Fibroblast of the aortic adventitia (primary cell): Measurements from ENCODE around the gene MSMO1. TPM values are rescaled to one million over a fixed set of nuclear protein-coding genes. Genes with fewer than 3 reads are reported as not detected.
A peak's percentile ranks its signal among the peaks of the same experiment; 100 is the strongest.

Experiments
- DNase-seq: peaks from one replicate; pipeline ENCODE4 v3.0.0-alpha.2; 2010; ENCODE audit warnings: low read depth
- H3K4me3 ChIP-seq: 2 replicates; pipeline ENCODE4 v1.5.1; 2011; ENCODE audit warnings: low read depth, mild to moderate bottlenecking, control low read depth, low read length, moderate library complexity
- CTCF ChIP-seq: IDR thresholded peaks from 2 replicates; pipeline ENCODE4 v1.5.1; 2011; ENCODE audit warnings: mild to moderate bottlenecking, low read length, control low read depth, inconsistent platforms; ENCODE audit not compliant: insufficient read depth
- total RNA-seq: library from RNA; depleted of rRNA; stranded (reverse); fragments of >200 nt; gene quantifications from 2 replicates; pipeline ENCODE4 v1.2.3, GENCODE V29; 2012; ENCODE audit warnings: low replicate concordance

The MSMO1 gene
- total RNA-seq, 1 donor = 101 TPM

- peak; percentile 48 for DNase-seq
- no peak overlapping the region for H3K4me3 ChIP-seq
- TF ChIP-seq CTCF = no peak
Measured at GRCh38 chr4:165308606-165309005, 18.9 kb upstream of the MSMO1 start.

GRCh38 chr4:165309456-165309855 is 18.0 kb upstream of the MSMO1 start:
- DNase-seq = no peak
- no peak for TF ChIP-seq CTCF
- no peak overlapping the region for H3K4me3 ChIP-seq

GRCh38 chr4:165312506-165312905 is 15.0 kb upstream of the MSMO1 start:
- TF ChIP-seq CTCF = no peak
- no peak overlapping the region for H3K4me3 ChIP-seq
- DNase-seq = peak; percentile 62

- no peak overlapping the region for H3K4me3 ChIP-seq
- no peak for TF ChIP-seq CTCF
- no peak for DNase-seq
Measured at GRCh38 chr4:165319030-165319429, 8.4 kb upstream of the MSMO1 start.

GRCh38 chr4:165319509-165319908 is 8.0 kb upstream of the MSMO1 start:
- H3K4me3 ChIP-seq = no peak overlapping the region
- DNase-seq = no peak
- TF ChIP-seq CTCF = no peak

GRCh38 chr4:165324236-165324917 is 3.1 kb upstream of the MSMO1 start:
- no peak for DNase-seq
- H3K4me3 ChIP-seq = no peak overlapping the region
- no peak for TF ChIP-seq CTCF

- H3K4me3 ChIP-seq = no peak overlapping the region
Measured at GRCh38 chr4:165324918-165325304, 2.6 kb upstream of the MSMO1 start.

More at GRCh38 chr4:165324918-165325304, 2.6 kb upstream of the MSMO1 start:
- no peak for DNase-seq
- TF ChIP-seq CTCF = no peak
